PC-3 (cell line): Measurements from ENCODE around the gene SLC3A2. TPM values are rescaled to one million over a fixed set of nuclear protein-coding genes. Genes with fewer than 3 reads are reported as not detected.

Source experiments
- ATAC-seq: fragments of 200-7000 bp; cut with Tn5 transposase; 2 replicates; pipeline ENCODE4 v1.9.1; 2020; ENCODE audit warnings: mild to moderate bottlenecking, moderate library complexity
- BruUV-seq: library from RNA; stranded (reverse); fragments of 400-500 nt; replicated peaks from 2 replicates; lab custom pipeline; 2021; lab: Mats Ljungman, UMichigan
- CTCF ChIA-PET: fragments of 300-600 bp; sonication (Branson Sonifier 250); formaldehyde crosslinking; loops from one replicate; lab custom pipeline; 2022; ENCODE audit warnings: antibody characterized with exemption; lab: Charles Lee
- POLR2A ChIA-PET: fragments of 300-600 bp; sonication (Branson Sonifier 250); formaldehyde crosslinking; loops from one replicate; lab custom pipeline; 2022; ENCODE audit warnings: antibody characterized with exemption; ENCODE audit not compliant: unreplicated experiment; lab: Charles Lee
- DNase-seq: peaks from one replicate; pipeline ENCODE4 v3.0.0-alpha.2; 2015
- H2AFZ ChIP-seq: fragments of 300-600 bp; sonication (generic); 2 replicates; pipeline ENCODE4 v1.6.0; 2016; ENCODE audit warnings: antibody characterized with exemption, low read length
- H3F3A ChIP-seq: fragments of 300-600 bp; sonication (generic); one replicate; pipeline ENCODE4 v1.6.0; 2017; ENCODE audit warnings: antibody characterized with exemption, low read length, control low read depth, mild to moderate bottlenecking; ENCODE audit not compliant: unreplicated experiment
- H3K27ac ChIP-seq: fragments of 300-600 bp; sonication (generic); 2 replicates; pipeline ENCODE4 v1.5.1; 2016; ENCODE audit warnings: mild to moderate bottlenecking, low read length
- H3K27me3 ChIP-seq: fragments of 300-600 bp; sonication (generic); 2 replicates; pipeline ENCODE4 v1.6.1; 2016; ENCODE audit warnings: low read length, mixed read lengths
- H3K36me3 ChIP-seq: fragments of 300-600 bp; sonication (generic); 2 replicates; pipeline ENCODE4 v1.6.1; 2016; ENCODE audit warnings: low read depth, mixed run types, low read length, mixed read lengths
- H3K4me1 ChIP-seq: fragments of 300-600 bp; sonication (generic); 2 replicates; pipeline ENCODE4 v1.5.1; 2016; ENCODE audit warnings: low read length; ENCODE audit not compliant: insufficient read depth
- H3K4me2 ChIP-seq: fragments of 300-600 bp; sonication (generic); 2 replicates; pipeline ENCODE4 v1.6.0; 2016; ENCODE audit warnings: low read length
- H3K4me3 ChIP-seq: fragments of 300-600 bp; sonication (generic); 2 replicates; pipeline ENCODE4 v1.5.1; 2016; ENCODE audit warnings: mild to moderate bottlenecking, low read length, mixed read lengths
- H3K79me2 ChIP-seq: fragments of 300-600 bp; sonication (generic); 2 replicates; pipeline ENCODE4 v1.6.1; 2017; ENCODE audit warnings: low read length, mixed read lengths
- H3K9ac ChIP-seq: fragments of 300-600 bp; sonication (generic); 2 replicates; pipeline ENCODE4 v1.6.0; 2016; ENCODE audit warnings: mild to moderate bottlenecking, low read length
- H3K9me2 ChIP-seq: fragments of 300-600 bp; sonication (generic); replicated peaks from 2 replicates; pipeline ENCODE4 v1.6.1; 2016; ENCODE audit warnings: mixed run types, low read length, mixed read lengths
- H3K9me3 ChIP-seq: fragments of 300-600 bp; sonication (generic); 2 replicates; pipeline ENCODE4 v1.6.1; 2016; ENCODE audit warnings: low read length, mixed read lengths
- H4K20me1 ChIP-seq: fragments of 300-600 bp; sonication (generic); 2 replicates; pipeline ENCODE4 v1.6.1; 2016; ENCODE audit warnings: low read length, mixed read lengths
- EZH2 ChIP-seq: fragments of 300-600 bp; sonication (generic); IDR thresholded peaks from one replicate; pipeline ENCODE4 v1.6.1; 2017; ENCODE audit warnings: antibody characterized with exemption, mild to moderate bottlenecking, low read length; ENCODE audit not compliant: unreplicated experiment
- EZH2phosphoT487 ChIP-seq: fragments of 300-600 bp; sonication (generic); IDR thresholded peaks from 2 replicates; pipeline ENCODE4 v1.6.1; 2018; ENCODE audit warnings: mild to moderate bottlenecking, antibody characterized with exemption, low read length, borderline replicate concordance
- intact Hi-C: fragments of 100-400 bp; cut with micrococcal nuclease; formaldehyde crosslinking; loops from 2 replicates; pipeline ENCODE4 v1.9.0; 2023
- total RNA-seq: library from RNA; depleted of rRNA; stranded (reverse); fragments of >200 nt; gene quantifications from 2 replicates; pipeline ENCODE4 v1.2.3, GENCODE V29; 2014
- TF ChIP-seq, protein P1 (sequence below): fragments of 300-600 bp; sonication (generic); conservative IDR thresholded peaks from 2 replicates; pipeline ENCODE4 v1.5.1; 2017; ENCODE audit warnings: antibody characterized with exemption, low read depth, mild to moderate bottlenecking, low read length

The SLC3A2 gene
- total RNA-seq, 1 experiment from 2014 or later, result 243 TPM

DNA sequence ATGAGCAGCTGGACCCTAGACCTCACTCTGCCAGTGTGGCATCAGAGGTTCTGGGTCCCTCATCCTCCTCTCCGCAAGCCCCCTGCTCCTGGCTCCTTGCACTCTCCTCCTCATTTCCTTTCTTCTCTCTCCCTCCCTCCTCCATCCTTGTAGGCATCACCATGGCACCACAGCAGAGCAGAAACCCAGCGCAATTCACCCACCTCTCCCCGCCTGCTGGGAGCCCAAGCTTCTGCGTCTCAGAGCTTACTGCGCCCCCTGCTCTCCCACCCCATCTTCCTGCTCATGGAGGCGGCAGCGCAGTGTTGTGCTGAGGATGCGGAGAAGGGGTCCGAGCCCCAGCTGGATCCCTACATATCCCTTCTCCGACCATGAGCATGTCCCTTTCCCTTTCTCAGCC lies 38.8 kb downstream of the SLC3A2 start:
- Histone ChIP-seq H3K27ac (no peak overlapping the region), H3K27me3 (peaks cover 17% of the 10 kb centered on the region)

DNA sequence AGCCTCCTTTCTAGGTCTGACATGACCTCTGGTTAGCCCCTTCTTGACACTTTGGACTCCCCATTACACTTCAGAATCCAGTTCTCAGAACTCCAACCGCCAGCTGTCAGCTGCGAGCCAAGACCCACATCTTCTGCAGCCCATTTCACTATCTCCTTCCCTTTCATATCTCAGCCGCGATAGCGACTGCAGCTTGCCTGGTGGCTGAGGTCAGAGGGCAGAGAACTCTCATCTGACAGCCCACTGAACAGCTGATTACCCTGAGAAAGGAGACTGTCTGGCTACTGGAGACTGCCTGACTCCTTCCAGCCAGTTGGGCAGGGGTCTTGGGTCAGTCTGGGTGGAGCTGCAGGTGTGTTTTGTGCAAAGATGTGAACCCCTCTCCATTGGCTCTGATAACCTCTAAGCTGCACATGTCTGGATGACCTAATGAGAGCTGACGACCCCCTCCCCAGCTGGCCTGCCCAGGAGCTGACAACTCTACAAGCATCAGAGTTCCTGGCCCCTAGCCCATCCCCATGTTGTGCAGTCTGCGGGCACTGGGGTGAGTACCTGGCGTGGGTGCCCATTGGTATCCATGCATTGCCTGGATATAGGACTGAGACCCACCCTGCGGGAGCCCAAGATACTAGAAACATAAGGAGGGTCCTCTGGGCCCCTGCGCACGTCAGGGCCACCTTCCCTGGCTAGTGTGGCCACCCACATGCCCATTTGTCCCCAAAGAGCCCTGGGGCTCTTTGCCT lies 39.4 kb downstream of the SLC3A2 start:
- Histone ChIP-seq H3K4me3 (no peak overlapping the region), H3K27me3 (peaks cover 17% of the 10 kb centered on the region), H3F3A (no peaks in the 10 kb centered on the region), H3K79me2 (no peaks in the 10 kb centered on the region), H3K4me1 (no peaks in the 10 kb centered on the region; the same call in 1 of the 2 replicates), H4K20me1 (no peaks in the 10 kb centered on the region), H3K27ac (no peak overlapping the region), H3K9me3 (no peaks in the 10 kb centered on the region), H3K36me3 (no peaks in the 10 kb centered on the region), H3K9ac (no peak overlapping the region), H2AFZ (no peak overlapping the region), H3K9me2 (no peaks in the 10 kb centered on the region), H3K4me2 (no peak overlapping the region)
- POLR2A ChIA-PET, result no interaction called here
- intact Hi-C loops, result no loop called here
- no TSS peak for BruUV-seq
- no peak for TF ChIP-seq EZH2
- TF ChIP-seq, protein P1, sequence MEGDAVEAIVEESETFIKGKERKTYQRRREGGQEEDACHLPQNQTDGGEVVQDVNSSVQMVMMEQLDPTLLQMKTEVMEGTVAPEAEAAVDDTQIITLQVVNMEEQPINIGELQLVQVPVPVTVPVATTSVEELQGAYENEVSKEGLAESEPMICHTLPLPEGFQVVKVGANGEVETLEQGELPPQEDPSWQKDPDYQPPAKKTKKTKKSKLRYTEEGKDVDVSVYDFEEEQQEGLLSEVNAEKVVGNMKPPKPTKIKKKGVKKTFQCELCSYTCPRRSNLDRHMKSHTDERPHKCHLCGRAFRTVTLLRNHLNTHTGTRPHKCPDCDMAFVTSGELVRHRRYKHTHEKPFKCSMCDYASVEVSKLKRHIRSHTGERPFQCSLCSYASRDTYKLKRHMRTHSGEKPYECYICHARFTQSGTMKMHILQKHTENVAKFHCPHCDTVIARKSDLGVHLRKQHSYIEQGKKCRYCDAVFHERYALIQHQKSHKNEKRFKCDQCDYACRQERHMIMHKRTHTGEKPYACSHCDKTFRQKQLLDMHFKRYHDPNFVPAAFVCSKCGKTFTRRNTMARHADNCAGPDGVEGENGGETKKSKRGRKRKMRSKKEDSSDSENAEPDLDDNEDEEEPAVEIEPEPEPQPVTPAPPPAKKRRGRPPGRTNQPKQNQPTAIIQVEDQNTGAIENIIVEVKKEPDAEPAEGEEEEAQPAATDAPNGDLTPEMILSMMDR, result no peak
- no peak for TF ChIP-seq EZH2phosphoT487
- no peak for DNase-seq
- no peak for ATAC-seq
- CTCF ChIA-PET, result interaction anchor here (0.5 to 1.5 kb wide), 2 partner anchors 11 to 91 kb away, joined by 3 to 4 read pairs; no protein-coding TSS in a partner anchor

More for the DNA sequence above, 38.8 kb downstream of the SLC3A2 start:
- no peaks in the 10 kb centered on the region for H3F3A ChIP-seq
- no peaks in the 10 kb centered on the region for H3K9me3 ChIP-seq
- H4K20me1 ChIP-seq, result no peaks in the 10 kb centered on the region
- no TSS peak for BruUV-seq
- intact Hi-C loops, result no loop called here
- H3K4me3 ChIP-seq, result no peak overlapping the region
- no peak overlapping the region for H3K9ac ChIP-seq
- no peak overlapping the region for H3K4me2 ChIP-seq
- ATAC-seq (no peak), DNase-seq (no peak)
- CTCF ChIA-PET, result interaction anchor here (1.5 kb wide), 1 partner anchor 11 kb away, joined by 4 read pairs; no protein-coding TSS in a partner anchor
- H3K4me1 ChIP-seq, result no peaks in the 10 kb centered on the region; the same call in 1 of the 2 replicates
- POLR2A ChIA-PET, result no interaction called here
- no peaks in the 10 kb centered on the region for H3K36me3 ChIP-seq
- H2AFZ ChIP-seq, result no peak overlapping the region
- TF ChIP-seq, protein P1, result no peak
- TF ChIP-seq EZH2 (no peak), EZH2phosphoT487 (no peak)
- H3K79me2 ChIP-seq, result no peaks in the 10 kb centered on the region
- no peaks in the 10 kb centered on the region for H3K9me2 ChIP-seq

DNA sequence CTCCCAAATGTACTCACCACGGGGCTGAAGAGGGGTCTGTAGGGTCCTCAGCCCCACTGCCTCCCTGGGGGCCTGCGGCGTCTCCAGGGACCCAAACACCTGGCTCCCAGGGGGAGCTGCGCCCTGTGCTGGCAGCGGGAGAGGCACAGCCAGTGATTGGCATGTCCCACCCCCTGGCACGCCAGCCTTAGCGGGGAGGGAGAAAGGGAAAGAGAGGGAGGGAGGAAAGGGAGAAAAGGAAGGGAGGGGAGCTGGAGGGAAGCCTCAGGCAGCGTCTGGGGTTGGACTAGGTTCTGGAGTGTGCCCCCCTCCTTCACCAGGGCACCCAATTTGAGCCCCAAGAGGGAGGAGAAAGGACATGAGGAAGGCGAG lies 40.5 kb downstream of the SLC3A2 start, which contains the start of gene CHRM1:
TSS of gene CHRM1 (minus strand) at position 163 of the 372 bp plus-strand sequence. CDS start 10,263 bp downstream, outside the sequence.
- peak; percentile 19 for DNase-seq
- Histone ChIP-seq H3K36me3 (no peaks in the 10 kb centered on the region), H3K27me3 (peaks cover 15% of the 10 kb centered on the region), H3K4me1 (no peaks in the 10 kb centered on the region; the same call in 1 of the 2 replicates), H3K9me2 (no peaks in the 10 kb centered on the region), H2AFZ (no peak within 1 kb of the TSS), H3K9ac (no peak within 1 kb of the TSS), H3K4me3 (no peak within 1 kb of the TSS), H3K79me2 (no peaks in the 10 kb centered on the region), H3K9me3 (no peaks in the 10 kb centered on the region), H3K4me2 (peak within 1 kb of the TSS; percentile 55), H4K20me1 (no peaks in the 10 kb centered on the region), H3K27ac (no peak within 1 kb of the TSS), H3F3A (no peaks in the 10 kb centered on the region)
- intact Hi-C loops, result no loop called here
- ChIA-PET POLR2A (no interaction called here), CTCF (interaction anchor here (0.6 kb wide), 1 partner anchor 16 kb away, joined by 4 read pairs; no protein-coding TSS in a partner anchor)
- TF ChIP-seq, protein P1, result no peak
- no peak for TF ChIP-seq EZH2
- no peak for TF ChIP-seq EZH2phosphoT487
- BruUV-seq, result no TSS peak
- ATAC-seq, result peak; percentile 51
